GM10266 (cell line): Measurements from ENCODE around the gene STX16.
"Not testable (repeated sequence)": the region's sequence is repeated elsewhere in the genome, so short reads cannot be mapped to it uniquely, and the experiment has no call there.

Source experiments
- DNase-seq: peaks from one replicate; pipeline ENCODE4 v3.0.0; 2012; ENCODE audit errors: extremely low spot score
- CTCF ChIP-seq: IDR thresholded peaks from 2 replicates; pipeline ENCODE4 v1.5.1; 2012; ENCODE audit warnings: mild to moderate bottlenecking, low read depth; ENCODE audit not compliant: control insufficient read depth, insufficient read depth; ENCODE audit errors: missing control alignments

Gene STX16

GRCh38 chr20:58646703-58647102, 4.4 kb upstream of the STX16 start:
- TF ChIP-seq CTCF = no peak
- no peak for DNase-seq

GRCh38 chr20:58647162-58647795, 3.8 kb upstream of the STX16 start:
- TF ChIP-seq CTCF = peak; percentile 33
- DNase-seq = no peak

GRCh38 chr20:58647796-58648501, 3.1 kb upstream of the STX16 start:
- DNase-seq = no peak
- no peak for TF ChIP-seq CTCF

- DNase-seq = not testable (repeated sequence)
These were observed 2.6 kb upstream of the STX16 start for GRCh38 chr20:58648502-58648825.

- peak; percentile 45 for DNase-seq
- no peak for TF ChIP-seq CTCF
These were observed 1.5 kb upstream of the STX16 start for GRCh38 chr20:58649288-58650180.

- peak; percentile 43 for TF ChIP-seq CTCF
- DNase-seq = peak; percentile 78
These were observed 805 bp upstream of the STX16 start for GRCh38 chr20:58650181-58650775.

GRCh38 chr20:58651559-58651945, 469 bp downstream of the STX16 start:
- no peak for TF ChIP-seq CTCF
- DNase-seq = no peak
